Activated CD4-positive, alpha-beta memory T cell treated with anti-CD3 and anti-CD28 coated beads for 36 hours (primary cell): ENCODE measurements around the gene C6orf47. TPM values are rescaled to one million over a fixed set of nuclear protein-coding genes. Genes with fewer than 3 reads are reported as not detected.

Experiments
- CTCF ChIA-PET: fragments of 350-600 bp; sonication (Branson Sonifier 250); formaldehyde crosslinking; loops from one replicate; lab custom pipeline; 2021; ENCODE audit warnings: antibody characterized with exemption, inconsistent platforms; lab: Charles Lee
- POLR2A ChIA-PET: fragments of 350-600 bp; sonication (Branson Sonifier 250); formaldehyde crosslinking; loops from one replicate; lab custom pipeline; 2021; ENCODE audit warnings: antibody characterized with exemption; lab: Charles Lee
- DNase-seq: peaks from one replicate; pipeline ENCODE4 v3.0.0-alpha.2; 2020
- H3K27ac Mint-ChIP-seq: one replicate; pipeline ENCODE4 v1.8.0; 2021; ENCODE audit warnings: mixed read lengths
- H3K27me3 Mint-ChIP-seq: one replicate; pipeline ENCODE4 v1.8.0; 2021; ENCODE audit warnings: mixed read lengths
- H3K36me3 Mint-ChIP-seq: one replicate; pipeline ENCODE4 v1.8.0; 2021; ENCODE audit warnings: mixed read lengths
- H3K4me1 Mint-ChIP-seq: one replicate; pipeline ENCODE4 v1.8.0; 2021; ENCODE audit warnings: low read depth, mixed read lengths
- H3K4me3 Mint-ChIP-seq: one replicate; pipeline ENCODE4 v1.8.0; 2021; ENCODE audit warnings: mild to moderate bottlenecking, mixed read lengths
- H3K9me3 Mint-ChIP-seq: one replicate; pipeline ENCODE4 v1.8.0; 2021; ENCODE audit warnings: mixed read lengths
- intact Hi-C: fragments of 100-400 bp; cut with micrococcal nuclease; formaldehyde crosslinking; loops from one replicate; pipeline ENCODE4 v1.15.1; 2023
- microRNA-seq: library from miRNA; unstranded; fragments of <30 nt; microRNA quantifications from one replicate; pipeline ENCODE4 v1.2.0, GENCODE V29; 2022; ENCODE audit warnings: borderline number of aligned reads, borderline microRNAs expressed, borderline replicate concordance
- total RNA-seq, 2 experiments: library from RNA; stranded (reverse); gene quantifications; one replicate each; pipeline ENCODE4 v1.2.3, GENCODE V29; 2021

Gene C6orf47
- total RNA-seq, 2 experiments from 2014 or later: 15.8 to 16.9 TPM

DNA sequence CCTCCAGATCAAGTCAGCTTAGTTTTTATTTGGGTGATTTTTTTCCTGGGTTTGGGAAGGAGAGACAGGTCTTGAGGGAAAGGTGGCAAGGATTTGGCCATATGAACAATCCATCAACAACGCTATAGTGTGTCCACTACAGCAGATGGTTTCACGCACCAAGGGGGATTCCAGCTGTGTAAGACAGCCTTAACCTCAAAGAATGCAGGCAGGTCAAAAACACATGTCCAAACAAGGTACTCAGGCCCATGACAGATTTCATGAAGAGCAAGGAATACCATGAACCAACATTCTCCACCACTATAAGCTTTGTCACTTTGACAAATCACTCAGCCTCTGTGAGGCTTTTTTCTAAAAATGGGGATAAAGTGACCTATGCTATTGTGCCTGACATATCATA, 43.6 kb downstream of the C6orf47 start:
- Mint-ChIP-seq H3K9me3 (no peaks in the 10 kb centered on the region), H3K27ac (no peak overlapping the region), H3K4me3 (peak overlapping the region; percentile 7), H3K27me3 (no peaks in the 10 kb centered on the region), H3K36me3 (peaks cover 8% of the 10 kb centered on the region), H3K4me1 (peaks cover 38% of the 10 kb centered on the region)
- intact Hi-C loops: loop anchor here (10.0 kb wide), 1 partner anchor 282 kb away; no protein-coding TSS in a partner anchor
- POLR2A ChIA-PET: no interaction called here
- CTCF ChIA-PET: interaction anchor here (2.2 to 4.5 kb wide), 2 partner anchors 19 to 66 kb away, joined by 7 to 22 read pairs; no protein-coding TSS in a partner anchor
- no peak for DNase-seq

DNA sequence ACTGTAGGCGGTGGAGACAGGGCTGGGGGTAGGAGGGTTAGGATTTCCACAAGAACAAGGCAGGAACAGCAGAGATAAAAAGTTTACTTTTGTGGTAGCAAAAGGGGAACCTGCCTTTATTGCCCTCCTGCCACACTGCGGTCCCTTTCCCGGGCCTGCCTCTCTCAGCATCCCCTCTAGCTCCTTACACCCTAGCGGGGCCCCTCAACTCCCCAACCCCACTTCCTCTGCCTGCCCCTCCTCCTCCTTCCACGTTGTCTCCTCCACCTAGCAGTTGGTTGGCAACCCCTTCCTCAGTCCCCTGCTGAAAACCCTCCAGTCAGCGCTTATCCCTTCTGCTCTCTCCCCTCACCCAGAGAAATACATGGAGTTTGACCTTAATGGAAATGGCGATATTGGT, 44.8 kb downstream of the C6orf47 start:
- Mint-ChIP-seq H3K27me3 (no peaks in the 10 kb centered on the region), H3K36me3 (no peaks in the 10 kb centered on the region), H3K27ac (peak overlapping the region; percentile 55), H3K4me1 (peaks cover 33% of the 10 kb centered on the region), H3K9me3 (no peaks in the 10 kb centered on the region), H3K4me3 (peak overlapping the region; percentile 66)
- ChIA-PET POLR2A (no interaction called here), CTCF (interaction anchor here (0.7 to 4.5 kb wide), 3 partner anchors 11 to 65 kb away, joined by 3 to 22 read pairs (median 7); no protein-coding TSS in a partner anchor)
- DNase-seq: peak; percentile 53
- intact Hi-C loops: loop anchor here (10.0 kb wide), 1 partner anchor 281 kb away; no protein-coding TSS in a partner anchor

DNA sequence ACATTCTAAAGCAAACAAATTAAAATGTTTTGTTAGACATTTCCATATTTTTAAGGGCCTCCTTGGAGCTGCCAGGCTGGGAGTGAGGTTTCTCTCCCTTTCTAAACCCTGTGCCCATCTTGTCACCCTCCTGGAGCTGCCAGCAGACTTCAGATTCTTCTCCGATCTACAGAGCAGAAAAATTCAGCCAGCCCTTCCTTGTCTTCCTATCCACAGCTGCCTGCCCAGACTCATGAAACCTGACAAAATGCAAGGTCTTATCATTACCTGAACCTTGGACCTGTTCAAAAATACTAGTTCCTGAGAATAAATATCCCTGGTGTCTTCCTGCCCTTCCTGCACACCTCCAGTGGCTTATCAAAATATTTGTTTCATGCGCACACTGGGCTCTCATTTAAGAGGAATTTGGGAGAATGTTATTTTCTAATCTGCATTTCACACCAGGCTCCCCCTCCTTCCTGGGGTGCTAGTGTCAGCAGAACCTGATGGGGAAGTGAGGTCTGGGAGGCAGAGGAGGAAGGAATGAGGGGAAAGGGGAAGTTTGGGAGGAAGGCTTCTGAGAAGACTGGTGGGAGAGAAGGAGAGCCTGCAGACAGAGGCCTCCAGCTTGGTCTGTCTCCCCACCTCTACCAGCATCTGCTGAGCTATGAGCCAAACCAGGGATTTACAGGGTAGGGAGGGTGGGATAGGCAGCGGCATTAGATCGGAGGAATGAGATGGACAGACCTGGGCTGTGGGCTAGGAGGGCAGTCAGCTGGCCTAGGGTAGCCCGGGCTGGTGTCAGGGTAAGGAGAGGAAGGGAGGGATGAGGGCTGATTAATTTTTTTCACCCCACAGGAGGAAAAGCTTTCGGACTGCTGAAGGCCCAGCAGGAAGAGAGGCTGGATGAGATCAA, 45.6 kb downstream of the C6orf47 start, which contains the start of gene AIF1:
AIF1 (plus strand) TSS at position 551 of the 895 bp plus-strand sequence; CDS start at position 647, 96 bp downstream.
- intact Hi-C loops: loop anchor here (10.0 kb wide), 1 partner anchor 280 kb away; no protein-coding TSS in a partner anchor
- CTCF ChIA-PET: interaction anchor here (1.0 to 4.5 kb wide), 2 partner anchors 17 to 64 kb away, joined by 3 to 22 read pairs; no protein-coding TSS in a partner anchor
- Mint-ChIP-seq H3K27ac (peak within 1 kb of the TSS; percentile 55), H3K4me1 (peaks cover 33% of the 10 kb centered on the region), H3K9me3 (no peaks in the 10 kb centered on the region), H3K36me3 (no peaks in the 10 kb centered on the region), H3K4me3 (peak within 1 kb of the TSS; percentile 66), H3K27me3 (no peaks in the 10 kb centered on the region)
- POLR2A ChIA-PET: interaction anchor here (1.1 to 1.8 kb wide), 2 partner anchors 67 to 79 kb away, joined by 3 to 4 read pairs; partner anchors contain the start of gene NFKBIL1
- no peak for DNase-seq

DNA sequence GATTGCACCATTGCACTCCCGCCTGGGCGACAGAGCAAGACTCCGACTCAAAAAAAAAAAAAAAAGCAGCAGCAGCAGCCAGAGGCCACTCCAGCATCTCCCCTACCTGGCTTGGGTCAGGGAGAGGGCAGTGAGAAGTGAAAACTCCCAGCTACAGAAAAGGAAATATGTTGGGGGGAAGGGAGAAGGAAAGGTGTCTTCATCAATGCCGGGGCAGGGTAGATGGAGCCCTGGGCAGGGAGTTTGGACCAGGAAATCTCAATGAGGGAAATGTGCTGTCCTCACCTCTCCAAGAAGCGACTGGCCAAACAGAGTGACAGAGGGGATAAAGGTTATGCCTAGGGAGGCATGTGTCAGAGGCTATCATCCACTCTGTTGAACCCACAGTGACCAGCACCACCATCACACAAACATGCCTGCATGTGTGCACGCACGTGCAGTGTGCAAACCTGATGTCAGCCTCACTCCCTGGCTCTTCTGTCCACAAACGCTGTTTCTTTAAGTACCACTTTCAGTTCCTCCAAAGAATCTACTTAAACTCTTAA, 46.4 kb downstream of the C6orf47 start:
- no peak for DNase-seq
- POLR2A ChIA-PET: interaction anchor here (0.9 to 1.8 kb wide), 3 partner anchors 16 to 78 kb away, joined by 3 to 4 read pairs (median 3); partner anchors contain the start of gene NFKBIL1
- no peak overlapping the region for H3K27ac Mint-ChIP-seq
- CTCF ChIA-PET: interaction anchor here (2.0 to 4.5 kb wide), 2 partner anchors 16 to 63 kb away, joined by 6 to 22 read pairs; no protein-coding TSS in a partner anchor
- no peak overlapping the region for H3K4me3 Mint-ChIP-seq
- no peaks in the 10 kb centered on the region for H3K36me3 Mint-ChIP-seq
- no peaks in the 10 kb centered on the region for H3K9me3 Mint-ChIP-seq
- intact Hi-C loops: loop anchor here (10.0 kb wide), 1 partner anchor 279 kb away; no protein-coding TSS in a partner anchor
- no peaks in the 10 kb centered on the region for H3K27me3 Mint-ChIP-seq
- H3K4me1 Mint-ChIP-seq: peaks cover 30% of the 10 kb centered on the region

DNA sequence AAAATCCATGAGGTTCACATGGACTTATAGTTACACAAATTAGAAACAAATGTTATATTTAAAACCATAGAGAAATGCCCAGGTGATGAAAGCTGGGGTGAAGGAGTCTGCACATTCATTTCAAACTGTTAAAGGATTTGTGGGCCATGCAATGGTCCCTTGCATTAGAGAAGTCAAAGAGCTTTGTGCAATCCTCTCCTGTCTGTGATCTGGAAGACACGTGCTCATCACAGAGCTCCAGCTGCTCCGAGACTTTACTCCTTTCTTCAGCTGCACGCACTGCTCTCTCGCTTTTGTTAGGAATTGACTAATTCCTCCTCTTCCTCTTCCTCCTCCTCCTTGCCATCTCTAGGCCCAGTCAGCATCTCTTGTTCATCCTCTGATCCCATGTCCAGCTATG, 49.6 kb downstream of the C6orf47 start:
- CTCF ChIA-PET: interaction anchor here (0.6 to 4.0 kb wide), 5 partner anchors 13 to 70 kb away, joined by 3 to 27 read pairs (median 3); partner anchors contain the start of gene DDX39B
- H3K9me3 Mint-ChIP-seq: no peaks in the 10 kb centered on the region
- no peak overlapping the region for H3K4me3 Mint-ChIP-seq
- no peak overlapping the region for H3K27ac Mint-ChIP-seq
- H3K36me3 Mint-ChIP-seq: no peaks in the 10 kb centered on the region
- POLR2A ChIA-PET: no interaction called here
- H3K4me1 Mint-ChIP-seq: peaks cover 12% of the 10 kb centered on the region
- intact Hi-C loops: loop anchor here (10.0 kb wide), 1 partner anchor 276 kb away; no protein-coding TSS in a partner anchor
- no peaks in the 10 kb centered on the region for H3K27me3 Mint-ChIP-seq
- no peak for DNase-seq

DNA sequence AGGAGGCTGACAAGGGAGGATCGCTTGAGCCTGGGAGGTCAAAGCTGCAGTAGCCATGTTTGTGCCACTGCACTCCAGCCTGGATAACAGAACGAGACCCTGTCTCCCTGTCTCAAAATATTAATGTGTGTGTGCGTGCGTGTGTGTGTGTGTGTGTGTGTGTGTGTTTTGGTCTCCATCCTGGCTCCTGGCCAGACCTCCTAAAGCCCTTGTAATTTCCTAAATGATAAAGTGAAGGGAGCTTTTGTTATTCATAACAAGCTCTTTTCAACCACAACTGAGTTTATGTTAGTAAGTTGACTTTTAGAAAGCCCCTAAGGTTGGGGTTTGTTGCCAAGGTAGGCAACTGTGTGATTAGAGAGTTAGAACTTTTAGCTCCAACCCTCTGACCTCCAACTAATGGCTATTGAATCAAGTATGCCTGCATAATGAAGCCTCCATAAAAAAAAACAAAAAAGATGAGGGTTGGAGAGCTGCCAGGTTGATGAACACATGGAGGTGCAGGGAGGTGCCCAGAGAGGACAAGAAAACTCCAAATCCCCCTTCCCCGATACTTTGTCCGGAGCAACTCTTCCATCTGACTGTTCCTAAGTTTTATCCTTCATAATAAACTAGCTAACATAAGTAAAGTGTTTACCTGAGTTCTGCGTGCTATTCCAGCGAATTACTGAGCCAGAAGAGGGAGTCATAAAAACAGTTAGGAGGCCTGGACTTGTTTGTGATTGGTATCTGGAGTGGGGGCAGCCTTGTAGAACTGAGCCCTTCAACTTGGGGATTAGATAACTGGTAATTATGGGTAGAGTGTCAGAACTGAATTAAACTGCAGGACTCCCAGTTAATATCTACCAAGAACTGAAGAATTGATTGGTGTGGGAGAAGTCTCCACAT, 50.8 kb downstream of the C6orf47 start:
- no peaks in the 10 kb centered on the region for H3K27me3 Mint-ChIP-seq
- ChIA-PET POLR2A (interaction anchor here (0.7 kb wide), 2 partner anchors 21 to 115 kb away, joined by 4 read pairs; no protein-coding TSS in a partner anchor), CTCF (interaction anchor here (1.6 to 4.0 kb wide), 3 partner anchors 12 to 68 kb away, joined by 3 to 27 read pairs (median 7); partner anchors contain the start of gene DDX39B)
- no peak for DNase-seq
- intact Hi-C loops: loop anchor here (10.0 kb wide), 1 partner anchor 275 kb away; no protein-coding TSS in a partner anchor
- no peaks in the 10 kb centered on the region for H3K9me3 Mint-ChIP-seq
- H3K4me1 Mint-ChIP-seq: peaks cover under 1% of the 10 kb centered on the region
- H3K27ac Mint-ChIP-seq: no peak overlapping the region
- H3K4me3 Mint-ChIP-seq: no peak overlapping the region
- no peaks in the 10 kb centered on the region for H3K36me3 Mint-ChIP-seq

Small RNA genes within 50 kb of the gene (microRNA-seq; reads per million reads assigned to microRNA genes)
- not detected for gene MIR4646
- gene MIR6832: not detected

Other genes with a start within 250 kb of the C6orf47 start
- gene MICB, start 162.6 kb downstream of the C6orf47 start, total RNA-seq: 10 to 100 TPM; 21.1 to 23.2 TPM
- gene MCCD1, start 131.8 kb downstream of the C6orf47 start, total RNA-seq: not detected
- 100 to 1,000 TPM; 538 to 547 TPM for gene DDX39B, start 118.8 kb downstream of the C6orf47 start, total RNA-seq
- gene ATP6V1G2, start 114.2 kb downstream of the C6orf47 start, total RNA-seq: 1 to 10 TPM; 1.4 to 1.6 TPM
- 10 to 100 TPM; 18.5 to 21.5 TPM for gene NFKBIL1, start 113.2 kb downstream of the C6orf47 start, total RNA-seq
- gene LTA, start 88.5 kb downstream of the C6orf47 start, total RNA-seq: 100 to 1,000 TPM; 696 to 733 TPM
- gene TNF, start 85.2 kb downstream of the C6orf47 start, total RNA-seq: 100 to 1,000 TPM; 165 to 167 TPM
- gene LTB, start 78.4 kb downstream of the C6orf47 start, total RNA-seq: 100 to 1,000 TPM; 161 to 164 TPM
- gene LST1, start 74.5 kb downstream of the C6orf47 start, total RNA-seq: 10 to 100 TPM; 15.7 to 16.9 TPM
- 10 to 100 TPM; 11.7 to 12.2 TPM for gene NCR3, start 67.8 kb downstream of the C6orf47 start, total RNA-seq
- 10 to 100 TPM; 26.1 to 29.0 TPM for gene AIF1, start 45.5 kb downstream of the C6orf47 start, total RNA-seq
- gene PRRC2A, start 40.1 kb downstream of the C6orf47 start, total RNA-seq: 100 to 1,000 TPM; 246 to 257 TPM
- gene BAG6, start 8.1 kb downstream of the C6orf47 start, total RNA-seq: 100 to 1,000 TPM; 351 to 354 TPM
- gene APOM, start 4.9 kb downstream of the C6orf47 start, total RNA-seq: 1 to 10 TPM; 2.9 to 3.1 TPM
- 10 to 100 TPM; 31.6 to 32.3 TPM for gene GPANK1, start 4.2 kb upstream of the C6orf47 start, total RNA-seq
- gene CSNK2B, start 5.3 kb upstream of the C6orf47 start, total RNA-seq: 100 to 1,000 TPM; 227 to 234 TPM
- gene LY6G5B, start 9.2 kb upstream of the C6orf47 start, total RNA-seq: 10 to 100 TPM in 1 of 2 experiments, 1 to 10 TPM in 1; 9.2 to 11.6 TPM
- gene LY6G5C, start 20.3 kb upstream of the C6orf47 start, total RNA-seq: 1 to 10 TPM; 1.4 to 1.8 TPM
- 10 to 100 TPM; 29.1 to 29.6 TPM for gene ABHD16A, start 42.5 kb upstream of the C6orf47 start, total RNA-seq
- not detected for gene LY6G6F, start 46.1 kb upstream of the C6orf47 start, total RNA-seq
- not detected for gene LY6G6D, start 54.6 kb upstream of the C6orf47 start, total RNA-seq
- not detected for gene LY6G6C, start 61.0 kb upstream of the C6orf47 start, total RNA-seq
- not detected for gene MPIG6B, start 62.6 kb upstream of the C6orf47 start, total RNA-seq
- 1 to 10 TPM; 6.2 to 6.6 TPM for gene DDAH2, start 68.5 kb upstream of the C6orf47 start, total RNA-seq
- 100 to 1,000 TPM; 430 to 442 TPM for gene CLIC1, start 75.8 kb upstream of the C6orf47 start, total RNA-seq
- 10 to 100 TPM; 80.9 to 83.8 TPM for gene MSH5, start 79.2 kb upstream of the C6orf47 start, total RNA-seq
- 10 to 100 TPM; 11.3 to 13.2 TPM for gene SAPCD1, start 101.9 kb upstream of the C6orf47 start, total RNA-seq
- 1 to 10 TPM; 2.0 to 2.1 TPM for gene VWA7, start 116.5 kb upstream of the C6orf47 start, total RNA-seq
- gene VARS1, start 135.0 kb upstream of the C6orf47 start, total RNA-seq: 100 to 1,000 TPM; 141 to 153 TPM
- 100 to 1,000 TPM; 142 to 143 TPM for gene LSM2, start 146.2 kb upstream of the C6orf47 start, total RNA-seq
- 1 to 10 TPM; 2.0 TPM for gene HSPA1L, start 154.5 kb upstream of the C6orf47 start, total RNA-seq
- gene HSPA1A, start 154.8 kb upstream of the C6orf47 start, total RNA-seq: 10 to 100 TPM; 68.5 to 69.9 TPM
- 10 to 100 TPM; 59.5 to 62.3 TPM for gene HSPA1B, start 167.0 kb upstream of the C6orf47 start, total RNA-seq
- gene NEU1, start 202.0 kb upstream of the C6orf47 start, total RNA-seq: 10 to 100 TPM; 13.0 to 13.4 TPM
- gene SLC44A4, start 218.2 kb upstream of the C6orf47 start, total RNA-seq: under 1 TPM in 1 of 2 experiments, not detected in 1; 0.17 TPM
- 10 to 100 TPM; 45.5 to 46.0 TPM for gene EHMT2, start 236.9 kb upstream of the C6orf47 start, total RNA-seq
- gene ZBTB12, start 241.3 kb upstream of the C6orf47 start, total RNA-seq: 1 to 10 TPM; 1.8 to 2.0 TPM